BLaER1 treated with 17β-estradiol and CSF1 and Interleukin-3, amounts not matched to agents 10 nM and 100 nM (cell line): ENCODE data around the gene OSM.

Source experiments
- H3K27ac ChIP-seq, 11 experiments: shearing (Covaris generic); formaldehyde crosslinking; 2 replicates each; pipeline ENCODE4 v1.8.1; 2022
- H3K27me3 ChIP-seq, 11 experiments: shearing (Covaris generic); formaldehyde crosslinking; 2 replicates each; pipeline ENCODE4 v1.8.1; 2022
- H3K36me3 ChIP-seq, 11 experiments: shearing (Covaris generic); formaldehyde crosslinking; 2 replicates each; pipeline ENCODE4 v1.8.1; 2022
- H3K4me1 ChIP-seq, 10 experiments: shearing (Covaris generic); formaldehyde crosslinking; 2 replicates each; pipeline ENCODE4 v1.8.1; 2022
- H3K4me2 ChIP-seq, 11 experiments: shearing (Covaris generic); formaldehyde crosslinking; 2 replicates each; pipeline ENCODE4 v1.8.1; 2022
- H3K4me3 ChIP-seq, 10 experiments: shearing (Covaris generic); formaldehyde crosslinking; 2 replicates each; pipeline ENCODE4 v1.8.1; 2022
- H3K9ac ChIP-seq, 11 experiments: shearing (Covaris generic); formaldehyde crosslinking; 2 replicates each; pipeline ENCODE4 v1.8.1; 2022
- H3K9me3 ChIP-seq, 11 experiments: shearing (Covaris generic); formaldehyde crosslinking; replicated peaks in 1 of 11; 2 replicates each; pipeline ENCODE4 v1.8.1; 2022
- H4K20me1 ChIP-seq, 11 experiments: shearing (Covaris generic); formaldehyde crosslinking; 2 replicates each; pipeline ENCODE4 v1.8.1; 2022
- Cebpa-rat ChIP-seq, 11 experiments: shearing (Covaris generic); IDR thresholded peaks; 2 replicates each; pipeline ENCODE4 v1.8.1; 2022

Gene OSM

DNA sequence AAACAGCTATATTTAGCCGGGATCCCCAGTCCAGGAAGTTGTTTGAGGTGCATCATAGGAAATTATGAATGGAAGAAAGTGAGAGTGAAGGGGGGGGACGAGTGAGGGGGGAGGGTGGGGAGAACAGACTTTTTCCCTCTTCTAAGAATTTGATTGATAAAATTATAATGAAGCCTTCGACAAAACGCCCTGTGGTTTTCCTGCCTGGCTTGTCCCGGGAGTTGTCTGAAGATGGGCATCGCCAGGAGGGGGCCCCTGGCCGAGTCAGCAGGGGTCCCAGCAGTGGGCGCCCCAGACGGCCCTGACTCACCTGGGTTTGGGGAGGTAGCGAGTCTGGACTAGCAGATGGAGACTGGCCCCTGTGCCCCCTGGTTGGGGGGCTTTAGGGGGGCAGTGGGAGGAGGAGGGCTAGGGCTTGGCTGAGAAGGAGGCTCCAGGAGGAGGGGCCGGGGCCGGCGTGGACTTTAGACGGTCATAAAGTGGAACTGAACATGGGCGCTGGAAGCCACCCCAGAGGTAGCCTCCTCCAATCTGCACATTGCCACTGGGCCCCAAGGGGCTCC lies 19.8 kb downstream of the OSM start:
- H3K27ac ChIP-seq, result no peak overlapping the region
- H3K4me3 ChIP-seq, result peak overlapping the region; percentile 51 to 70 (median 58)
- peaks cover 0 to 47% (median 0%) of the 10 kb centered on the region in 11 experiments; a peak in 6 of 22 replicates for H4K20me1 ChIP-seq
- peak overlapping the region; percentile 93 to 100 (median 99) for H3K4me2 ChIP-seq
- H3K9me3 ChIP-seq, result no peaks in the 10 kb centered on the region
- no peaks in the 10 kb centered on the region for H3K36me3 ChIP-seq
- peaks cover 35 to 61% (median 41%) of the 10 kb centered on the region in 10 experiments for H3K4me1 ChIP-seq
- H3K27me3 ChIP-seq, result peaks cover 33 to 67% (median 42%) of the 10 kb centered on the region in 11 experiments
- H3K9ac ChIP-seq, result peak overlapping the region in 6 of 11 experiments; percentile 61 to 74 (median 64); a peak in 9 of 22 replicates
- no peak for TF ChIP-seq Cebpa-rat (IDR thresholded peaks at IDR 0.05)

DNA sequence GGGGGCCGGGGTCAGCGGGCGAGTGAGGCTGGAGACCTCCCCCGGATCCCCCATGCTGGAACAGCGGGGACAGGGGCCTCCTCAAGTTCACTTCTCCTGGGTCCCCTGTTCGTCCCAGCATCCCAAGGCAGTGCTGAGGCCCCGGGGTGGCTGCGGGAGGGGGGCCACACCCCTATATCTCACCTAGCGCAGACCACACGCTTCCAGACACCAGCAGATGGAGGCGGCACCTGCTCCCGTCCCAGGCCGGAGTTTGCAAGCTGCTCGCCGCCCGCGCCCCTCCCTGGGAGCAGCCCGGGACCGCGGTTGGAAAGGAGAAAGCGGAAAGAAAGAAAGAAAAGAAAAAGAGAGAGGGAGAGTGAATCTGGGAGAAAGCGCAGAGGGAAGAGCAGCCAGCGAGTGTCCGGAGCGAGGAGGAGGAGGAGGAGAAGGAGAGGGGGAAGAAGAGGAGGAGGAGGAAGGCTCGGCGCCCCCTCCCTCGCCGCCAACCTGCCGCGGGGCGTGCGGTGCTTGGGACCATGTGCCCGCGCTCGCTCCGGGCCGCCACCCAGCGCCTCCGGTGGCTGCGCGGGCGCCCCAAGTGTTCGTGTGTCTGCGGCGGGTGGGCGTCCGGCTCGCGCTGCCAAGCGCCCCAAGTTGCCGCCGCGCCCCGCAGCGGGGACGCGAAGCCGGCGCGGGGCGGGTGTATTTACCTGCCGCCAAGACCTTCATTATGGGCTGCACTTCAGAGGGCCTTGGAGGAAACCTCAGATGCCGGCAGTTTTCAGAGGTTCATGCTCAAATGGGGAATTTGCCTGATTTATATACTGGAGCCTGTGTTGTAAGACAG lies 20.5 kb downstream of the OSM start, which contains the start of gene LIF:
Gene LIF (minus strand): TSS at position 775 of the 829 bp plus-strand sequence. CDS start 64 bp downstream, at position 711.
- Histone ChIP-seq H3K27ac (peak within 1 kb of the TSS in 5 of 11 experiments; percentile 3 to 40 (median 30); a peak in 5 of 22 replicates), H3K36me3 (no peaks in the 10 kb centered on the region), H3K9me3 (no peaks in the 10 kb centered on the region), H3K4me2 (peak within 1 kb of the TSS; percentile 93 to 100 (median 99)), H4K20me1 (peaks cover 0 to 43% (median 0%) of the 10 kb centered on the region in 11 experiments; a peak in 5 of 22 replicates), H3K4me3 (peak within 1 kb of the TSS; percentile 51 to 70 (median 58)), H3K27me3 (peaks cover 33 to 64% (median 42%) of the 10 kb centered on the region in 11 experiments), H3K4me1 (peaks cover 35 to 59% (median 43%) of the 10 kb centered on the region in 10 experiments), H3K9ac (peak within 1 kb of the TSS; percentile 23 to 74 (median 61); a peak in 20 of 22 replicates)
- TF ChIP-seq Cebpa-rat (IDR thresholded peaks at IDR 0.05), result no peak

DNA sequence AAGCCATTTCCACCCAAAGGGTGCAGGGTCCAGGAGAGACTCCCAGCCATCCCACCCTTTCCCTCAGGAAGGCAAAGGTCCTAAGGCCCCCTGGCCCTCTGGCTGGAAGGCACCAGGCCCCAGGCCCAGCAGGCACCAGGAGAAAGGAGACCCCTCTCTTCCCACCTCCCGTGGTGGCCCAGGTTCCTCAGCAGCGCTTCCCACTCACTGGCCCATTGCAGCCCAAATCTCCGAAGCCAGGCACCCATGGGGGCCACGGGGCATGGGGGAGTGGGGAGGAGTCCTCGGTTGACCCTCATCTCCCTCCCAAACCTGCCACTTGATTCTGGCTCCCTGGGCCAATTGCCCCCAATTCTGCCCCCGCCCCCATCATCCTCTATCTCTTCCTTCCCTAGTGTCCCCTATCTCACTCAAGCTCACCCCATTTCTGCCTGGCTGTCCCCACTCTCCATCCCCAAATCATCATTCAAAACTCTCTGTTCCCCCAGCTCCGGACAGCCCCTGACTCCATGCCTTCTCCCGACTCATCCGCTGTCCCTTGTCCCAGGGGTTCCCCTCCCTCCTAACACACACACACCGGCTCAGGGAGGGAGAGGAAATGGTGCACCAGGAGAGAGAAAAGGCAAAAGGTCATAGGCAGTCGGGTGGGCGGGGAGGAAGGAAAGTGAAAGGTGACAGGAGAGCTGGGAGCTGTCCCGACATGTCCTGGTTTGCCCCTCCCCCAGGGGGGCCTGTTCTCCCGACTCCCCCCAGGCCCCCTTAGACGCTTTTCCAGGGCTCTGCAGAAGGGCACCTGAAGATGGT lies 21.3 kb downstream of the OSM start:
- H3K27ac ChIP-seq, result peak overlapping the region in 1 of 11 experiments; percentile 40; a peak in 1 of 22 replicates
- H3K9me3 ChIP-seq, result no peaks in the 10 kb centered on the region
- H3K36me3 ChIP-seq, result no peaks in the 10 kb centered on the region
- H3K27me3 ChIP-seq, result peaks cover 33 to 60% (median 42%) of the 10 kb centered on the region in 11 experiments
- peak overlapping the region; percentile 51 to 70 (median 58); a peak in 19 of 20 replicates for H3K4me3 ChIP-seq
- peaks cover 31 to 66% (median 49%) of the 10 kb centered on the region in 10 experiments for H3K4me1 ChIP-seq
- no peak for TF ChIP-seq Cebpa-rat (IDR thresholded peaks at IDR 0.05)
- H4K20me1 ChIP-seq, result peaks cover 0 to 39% (median 0%) of the 10 kb centered on the region in 11 experiments; a peak in 5 of 22 replicates
- H3K4me2 ChIP-seq, result peak overlapping the region; percentile 93 to 100 (median 99)
- peak overlapping the region in 8 of 11 experiments; percentile 23 to 74 (median 62); a peak in 8 of 22 replicates for H3K9ac ChIP-seq

DNA sequence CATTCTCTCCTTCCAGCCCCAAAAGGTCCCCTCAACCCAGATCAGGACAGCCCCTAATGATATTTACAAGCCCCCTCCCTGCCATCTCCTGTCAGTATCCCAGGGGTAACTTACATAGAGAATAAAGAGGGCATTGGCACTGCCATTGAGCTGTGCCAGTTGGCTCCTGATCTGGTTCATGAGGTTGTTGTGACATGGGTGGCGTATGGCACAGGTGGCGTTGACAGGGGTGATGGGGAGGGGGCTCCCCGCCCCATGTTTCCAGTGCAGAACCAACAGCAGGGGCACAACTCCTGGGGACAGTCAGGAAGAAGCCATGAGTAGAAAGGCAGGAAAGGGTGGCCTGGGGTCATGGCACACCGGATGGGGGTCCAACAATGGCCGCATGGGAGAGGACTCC lies 22.0 kb downstream of the OSM start:
- no peaks in the 10 kb centered on the region for H3K9me3 ChIP-seq
- H3K36me3 ChIP-seq, result no peaks in the 10 kb centered on the region
- H3K9ac ChIP-seq, result no peak overlapping the region
- H3K4me2 ChIP-seq, result peak overlapping the region in 8 of 11 experiments; percentile 0 to 99 (median 14); a peak in 5 of 22 replicates
- peaks cover 33 to 53% (median 42%) of the 10 kb centered on the region in 11 experiments for H3K27me3 ChIP-seq
- no peak for TF ChIP-seq Cebpa-rat (IDR thresholded peaks at IDR 0.05)
- H3K4me1 ChIP-seq, result peaks cover 31 to 59% (median 49%) of the 10 kb centered on the region in 10 experiments
- peaks cover 0 to 39% (median 0%) of the 10 kb centered on the region in 11 experiments; a peak in 5 of 22 replicates for H4K20me1 ChIP-seq
- no peak overlapping the region for H3K4me3 ChIP-seq
- H3K27ac ChIP-seq, result no peak overlapping the region

DNA sequence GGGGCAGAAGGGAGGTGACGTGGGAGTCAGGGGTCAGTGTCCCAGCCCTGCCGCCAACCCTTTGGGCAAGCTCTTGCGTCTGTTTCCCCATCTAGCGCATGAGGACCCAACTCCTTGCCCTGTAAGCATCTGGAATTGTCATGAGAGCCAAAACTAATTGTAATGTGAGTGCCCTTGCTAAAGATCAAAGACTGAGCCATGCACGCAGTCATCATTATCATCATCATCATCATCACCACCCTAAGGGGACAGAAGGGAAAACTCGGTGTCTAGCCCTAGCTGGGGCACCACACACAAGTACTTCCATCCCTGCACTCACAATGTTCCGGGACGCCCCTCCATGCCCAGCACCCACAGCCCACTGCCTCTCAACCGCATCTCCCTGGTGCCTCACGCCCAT lies 22.6 kb downstream of the OSM start:
- peaks cover 33 to 49% (median 42%) of the 10 kb centered on the region in 11 experiments for H3K27me3 ChIP-seq
- no peak overlapping the region for H3K27ac ChIP-seq
- no peak overlapping the region for H3K4me3 ChIP-seq
- no peaks in the 10 kb centered on the region for H3K9me3 ChIP-seq
- no peaks in the 10 kb centered on the region for H3K36me3 ChIP-seq
- H3K9ac ChIP-seq, result no peak overlapping the region
- TF ChIP-seq Cebpa-rat (IDR thresholded peaks at IDR 0.05), result no peak
- peak overlapping the region in 5 of 11 experiments; percentile 0 to 98 (median 12); a peak in 3 of 22 replicates for H3K4me2 ChIP-seq
- H3K4me1 ChIP-seq, result peaks cover 28 to 57% (median 44%) of the 10 kb centered on the region in 10 experiments
- H4K20me1 ChIP-seq, result peaks cover 0 to 35% (median 0%) of the 10 kb centered on the region in 11 experiments; a peak in 5 of 22 replicates

DNA sequence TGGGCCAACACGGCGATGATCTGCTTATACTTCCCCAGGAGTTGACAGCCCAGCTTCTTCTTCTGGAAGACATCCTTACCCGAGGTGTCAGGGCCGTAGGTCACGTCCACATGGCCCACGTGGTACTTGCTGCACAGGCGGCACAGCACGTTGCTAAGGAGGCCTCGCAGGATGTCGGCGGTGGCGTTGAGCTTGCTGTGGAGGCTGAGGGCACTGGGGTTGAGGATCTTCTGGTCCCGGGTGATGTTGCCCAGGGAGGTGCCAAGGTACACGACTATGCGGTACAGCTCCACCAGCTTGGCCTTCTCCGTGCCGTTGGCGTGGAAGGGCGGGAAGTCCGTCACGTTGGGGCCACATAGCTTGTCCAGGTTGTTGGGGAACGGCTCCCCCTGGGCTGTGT lies 23.0 kb downstream of the OSM start:
- Histone ChIP-seq H3K9ac (no peak overlapping the region), H3K4me2 (no peak overlapping the region), H3K9me3 (no peaks in the 10 kb centered on the region), H3K27me3 (peaks cover 33 to 45% (median 41%) of the 10 kb centered on the region in 11 experiments), H3K36me3 (no peaks in the 10 kb centered on the region), H3K4me3 (no peak overlapping the region), H3K4me1 (peaks cover 24 to 57% (median 44%) of the 10 kb centered on the region in 10 experiments), H4K20me1 (peaks cover 0 to 33% (median 0%) of the 10 kb centered on the region in 11 experiments; a peak in 5 of 22 replicates), H3K27ac (no peak overlapping the region)
- no peak for TF ChIP-seq Cebpa-rat (IDR thresholded peaks at IDR 0.05)

DNA sequence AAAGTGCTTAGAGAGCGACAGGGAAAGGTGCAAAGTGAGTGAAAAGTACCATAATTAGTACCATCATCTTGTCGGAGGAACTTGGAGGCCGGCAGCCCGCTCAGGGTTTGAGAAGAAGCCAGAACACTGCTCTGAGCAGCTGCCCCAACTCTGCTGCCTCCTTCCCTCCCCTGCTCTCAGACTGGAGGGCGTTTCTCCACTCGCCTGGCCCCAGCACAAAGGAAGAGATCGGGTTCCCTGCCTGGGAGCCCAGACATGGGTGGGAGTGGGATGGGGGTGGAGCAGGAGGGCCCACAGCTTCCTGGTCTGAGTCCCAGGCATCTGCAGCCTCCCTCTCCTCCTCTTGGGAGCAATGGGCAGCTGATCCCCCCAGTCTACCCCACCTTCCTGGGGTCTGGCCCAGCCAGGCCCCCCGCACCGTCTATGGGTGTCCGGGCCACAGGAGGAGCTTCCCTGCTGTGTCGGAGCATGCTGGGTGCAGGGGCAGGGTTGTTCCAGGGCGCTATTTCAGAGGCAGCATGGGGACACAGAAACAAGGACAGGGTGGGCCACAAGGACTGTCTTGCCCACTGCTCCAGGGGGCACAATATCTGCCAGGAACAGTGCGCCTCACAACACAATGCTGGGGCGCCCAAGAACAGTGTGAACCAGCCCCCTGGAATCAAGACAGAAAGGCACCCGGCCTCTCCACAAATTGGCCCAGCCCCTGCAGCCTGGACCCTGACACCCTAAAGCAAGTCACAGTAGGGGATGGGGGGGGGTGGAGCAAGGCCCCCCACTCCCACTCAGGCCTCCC lies 24.9 kb downstream of the OSM start:
- Histone ChIP-seq H3K27me3 (peaks cover 15 to 26% (median 23%) of the 10 kb centered on the region in 11 experiments), H3K9ac (no peak overlapping the region), H3K4me1 (peaks cover 6 to 58% (median 44%) of the 10 kb centered on the region in 10 experiments), H3K36me3 (no peaks in the 10 kb centered on the region), H4K20me1 (peaks cover 0 to 23% (median 0%) of the 10 kb centered on the region in 11 experiments; a peak in 3 of 22 replicates), H3K4me3 (no peak overlapping the region), H3K4me2 (0 out of 22 replicates have a peak overlapping the region, but pooled peaks of 1 of the 11 experiments have one; percentile 28), H3K9me3 (peaks cover 0 to 3% (median 0%) of the 10 kb centered on the region in 11 experiments; a peak in 7 of 22 replicates), H3K27ac (no peak overlapping the region)
- no peak for TF ChIP-seq Cebpa-rat (IDR thresholded peaks at IDR 0.05)
